Stimulated activated CD8-positive, alpha-beta memory T cell treated with anti-CD3 and anti-CD28 coated beads, Interleukin-15, amount 100 ng/mL, for 24 hours (primary cell): ENCODE measurements around the gene ADGRG6.

ENCODE experiments used
- DNase-seq: peaks from one replicate; pipeline ENCODE4 v3.0.0-alpha.2; 2020; ENCODE audit warnings: low read depth

ADGRG6 gene

GRCh38 chr6:142376800-142377496 lies 75.1 kb downstream of the ADGRG6 start:
- no peak for DNase-seq

GRCh38 chr6:142377497-142377848 lies 75.7 kb downstream of the ADGRG6 start:
- no peak for DNase-seq

- no peak for DNase-seq
These were observed 76.5 kb downstream of the ADGRG6 start for GRCh38 chr6:142378138-142378875.

GRCh38 chr6:142380626-142381025 lies 78.8 kb downstream of the ADGRG6 start:
- DNase-seq = no peak

GRCh38 chr6:142381181-142381580 lies 79.4 kb downstream of the ADGRG6 start:
- no peak for DNase-seq

- DNase-seq = no peak
These were observed 80.1 kb downstream of the ADGRG6 start for GRCh38 chr6:142381845-142382378.

- no peak for DNase-seq
These were observed 82.9 kb downstream of the ADGRG6 start for GRCh38 chr6:142384519-142385254.

- no peak for DNase-seq
These were observed 83.5 kb downstream of the ADGRG6 start for GRCh38 chr6:142385352-142385751.

GRCh38 chr6:142386657-142387056 lies 84.8 kb downstream of the ADGRG6 start:
- no peak for DNase-seq

GRCh38 chr6:142387997-142388815 lies 86.4 kb downstream of the ADGRG6 start:
- DNase-seq = no peak

- DNase-seq = no peak
These were observed 93.5 kb downstream of the ADGRG6 start for GRCh38 chr6:142395266-142395665.

- DNase-seq = no peak
These were observed 94.0 kb downstream of the ADGRG6 start for GRCh38 chr6:142395768-142396231.

- no peak for DNase-seq
These were observed 96.5 kb downstream of the ADGRG6 start for GRCh38 chr6:142398353-142398752.

- no peak for DNase-seq
These were observed 97.9 kb downstream of the ADGRG6 start for GRCh38 chr6:142399739-142400138.

- DNase-seq = no peak
These were observed 98.7 kb downstream of the ADGRG6 start for GRCh38 chr6:142400495-142400894.

- DNase-seq = no peak
These were observed 100.0 kb downstream of the ADGRG6 start for GRCh38 chr6:142401838-142402237.

- DNase-seq = no peak
These were observed 102.9 kb downstream of the ADGRG6 start for GRCh38 chr6:142404751-142405150.

GRCh38 chr6:142406131-142406530 lies 104.3 kb downstream of the ADGRG6 start:
- no peak for DNase-seq

- no peak for DNase-seq
These were observed 106.0 kb downstream of the ADGRG6 start for GRCh38 chr6:142407685-142408273.

GRCh38 chr6:142408409-142408808 lies 106.6 kb downstream of the ADGRG6 start:
- DNase-seq = no peak

GRCh38 chr6:142409794-142410193 lies 108.0 kb downstream of the ADGRG6 start:
- no peak for DNase-seq
